Neural cell (in vitro differentiated cells): Measurements from ENCODE around the gene HOXB1.

Experiments used
- CTCF ChIP-seq: fragments of 450-650 bp; IDR thresholded peaks from 2 replicates; pipeline ENCODE4 v1.5.1; 2014; ENCODE audit warnings: antibody characterized with exemption, mild to moderate bottlenecking, moderate library complexity; ENCODE audit not compliant: poor library complexity, severe bottlenecking
- EZH2 ChIP-seq: fragments of 200-600, 300-800 bp; shearing (Covaris generic), sonication (generic); IDR thresholded peaks from 2 replicates; pipeline ENCODE4 v1.6.1; 2014; ENCODE audit warnings: antibody characterized with exemption, low read length, borderline replicate concordance, mild to moderate bottlenecking; ENCODE audit not compliant: insufficient read depth, poor library complexity, severe bottlenecking
- MXI1 ChIP-seq: fragments of 450-650 bp; conservative IDR thresholded peaks from 2 replicates; pipeline ENCODE4 v1.6.1; 2014; ENCODE audit warnings: antibody characterized with exemption, mild to moderate bottlenecking; ENCODE audit not compliant: poor library complexity, severe bottlenecking
- POLR2AphosphoS5 ChIP-seq: IDR thresholded peaks from 2 replicates; pipeline ENCODE4 v1.6.1; 2012
- SMC3 ChIP-seq: fragments of 450-650 bp; conservative IDR thresholded peaks from 2 replicates; pipeline ENCODE4 v1.6.1; 2014; ENCODE audit warnings: antibody characterized with exemption, mild to moderate bottlenecking, moderate library complexity; ENCODE audit not compliant: poor library complexity
- TAF1 ChIP-seq: IDR thresholded peaks from 2 replicates; pipeline ENCODE4 v1.6.1; 2012; ENCODE audit warnings: low read depth

- TF ChIP-seq MXI1 (no peak), TAF1 (no peak), CTCF (no peak), EZH2 (no peak), POLR2AphosphoS5 (no peak), SMC3 (no peak)
Measured at GRCh38 chr17:48517478-48517877, 13.3 kb downstream of the HOXB1 start.
